ENCODE data around the gene NAALADL2.

DNA sequence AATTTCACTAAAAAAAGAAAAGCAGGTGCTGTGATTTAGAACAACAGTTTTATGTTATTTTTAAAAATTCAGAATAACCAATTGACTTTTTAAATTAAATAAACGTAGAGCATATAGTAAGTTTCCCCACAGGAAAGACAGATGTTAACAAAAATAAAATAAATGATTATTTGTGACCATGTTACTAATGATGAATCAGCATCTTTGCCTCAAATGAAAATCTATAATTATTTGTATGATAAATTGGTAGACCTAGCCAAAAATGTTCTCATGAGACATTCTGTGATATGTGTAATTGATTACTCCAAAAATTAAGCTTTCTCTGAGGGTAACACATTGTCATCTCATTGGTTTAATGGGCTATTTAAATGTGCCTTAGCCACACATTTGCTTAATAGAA lies 948.0 kb downstream of the NAALADL2 start:
- no peak for TF ChIP-seq POLR2AphosphoS5 (IDR thresholded peaks at IDR 0.05; ENCODE audit: borderline replicate concordance, low read depth, low read length)
- no peak for TF ChIP-seq EZH2 (IDR thresholded peaks at IDR 0.05)
- TF ChIP-seq FOXP2 (optimal IDR thresholded peaks at IDR 0.05; ENCODE audit: control extremely low read depth, extremely low read length, insufficient read depth): no peak
